ENCODE data around the gene PGA5. TPM values are rescaled to one million over a fixed set of nuclear protein-coding genes. Genes with fewer than 3 reads are reported as not detected.

The PGA5 gene
- total and polyA plus RNA-seq, 9 of the 15 experiments (the other 6 are each of a cell fraction or from before 2014, with no cell fraction given) = not detected

- TF ChIP-seq TBL1XR1 (IDR thresholded peaks at IDR 0.05; ENCODE audit: low read length in 2 of 2) (peak; percentile 39 to 80; a peak in 2 of 4 replicates), RB1 (IDR thresholded peaks at IDR 0.05; ENCODE audit: low read depth) (0 out of 2 replicates have a peak, but pooled peaks have one; percentile 32), ZHX1 (conservative IDR thresholded peaks at IDR 0.05; ENCODE audit: low read length) (no peak), TSC22D4 (tag; IDR thresholded peaks at IDR 0.05) (no peak), MITF (IDR thresholded peaks at IDR 0.05) (peak; percentile 24; the same call in 1 of the 2 replicates), ZBTB40 (IDR thresholded peaks at IDR 0.05) (0 out of 2 replicates have a peak, but pooled peaks have one; percentile 13), ZBTB40 (CRISPR knock-in tag; IDR thresholded peaks at IDR 0.05) (no peak), MTA1 (IDR thresholded peaks at IDR 0.05; ENCODE audit: borderline replicate concordance) (peak; percentile 37; the same call in 1 of the 2 replicates), ZNF589 (CRISPR knock-in tag; IDR thresholded peaks at IDR 0.05; ENCODE audit: low read depth) (peak; percentile 69; the same call in 1 of the 2 replicates), CREM (IDR thresholded peaks at IDR 0.05; ENCODE audit: low read depth) (peak; percentile 86), MAFK (IDR thresholded peaks at IDR 0.05; ENCODE audit: low read length) (peak; percentile 24; the same call in 1 of the 2 replicates), ZFP36 (IDR thresholded peaks at IDR 0.05; ENCODE audit: low read depth, low read length, partially characterized antibody) (no peak), ZNF23 (CRISPR knock-in tag; IDR thresholded peaks at IDR 0.05) (peak; percentile 55; the same call in 1 of the 2 replicates), ZBTB17 (CRISPR knock-in tag; IDR thresholded peaks at IDR 0.05) (0 out of 2 replicates have a peak, but pooled peaks have one; percentile 43), U2AF2 (optimal IDR thresholded peaks at IDR 0.05; ENCODE audit: low read depth, low read length) (no peak)
These were observed 46.5 kb downstream of the PGA5 start (continued) for GRCh38 chr11:61287338-61287977.

Measured in K562 (cell line).